Left colon (tissue), 2 donors: ENCODE measurements around the gene ACSL1. TPM values are rescaled to one million over a fixed set of nuclear protein-coding genes. Genes with fewer than 3 reads are reported as not detected.

Experiments
- ATAC-seq: fragments of 200-7000 bp; cut with Tn5 transposase; one replicate; pipeline ENCODE4 v1.9.1; 2020; ENCODE audit warnings: mild to moderate bottlenecking, moderate library complexity
- DNase-seq, 2 donors: peaks; one replicate each; pipeline ENCODE4 v3.0.0-alpha.2; 2020
- intact Hi-C, 2 donors: fragments of 100-400 bp; cut with DNase I in 1 of 2; cut with micrococcal nuclease in 1 of 2; formaldehyde crosslinking; loops; one replicate each; pipeline versions ENCODE4 v1.11.2 to v1.14.0; 2022; cut with DNase I, micrococcal nuclease
- total RNA-seq, 2 donors: library from RNA; stranded (reverse); fragmentation: NEBNext Ultra II Directional; extraction: Animal tissue kit (Norgen Biotek cat#: 25700); gene quantifications; one replicate each; pipeline ENCODE4 v1.2.1, GENCODE V29; 2021
- donor health status: DM: no; HTN: no; CAD: no.
- donor health status: DM: yes; HTN: yes; CAD: no.

Gene ACSL1
- total RNA-seq, 2 donors from 2014 or later = 39.4 to 41.2 TPM

- intact Hi-C loops = no loop called here
- DNase-seq (no peak), ATAC-seq (no peak)
Observed at GRCh38 chr4:184816962-184817361, 8.8 kb downstream of the ACSL1 start.

GRCh38 chr4:184815046-184815877 lies 10.5 kb downstream of the ACSL1 start:
- ATAC-seq (peak; percentile 97), DNase-seq (peak; percentile 83 to 91)
- intact Hi-C loops = no loop called here

DNA sequence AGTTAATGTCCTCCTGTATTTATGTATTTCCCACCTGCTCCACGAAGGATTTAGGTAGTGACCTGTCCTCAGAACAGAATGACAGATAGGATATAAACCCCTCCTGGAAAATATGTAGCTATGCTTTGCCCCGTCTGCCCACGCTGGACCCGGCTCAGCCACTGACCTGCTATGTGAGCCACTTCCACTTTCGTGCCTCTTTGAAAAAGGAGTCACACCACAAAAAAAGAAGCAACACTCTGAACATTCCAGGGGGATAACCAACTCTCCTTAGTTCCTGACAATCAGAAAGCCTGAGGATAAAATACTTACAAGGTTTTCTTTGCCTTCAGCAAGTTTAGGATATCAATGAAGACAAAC lies 11.1 kb downstream of the ACSL1 start:
- intact Hi-C loops = no loop called here
- peak; percentile 14 for ATAC-seq
- DNase-seq = no peak

- DNase-seq = no peak
- intact Hi-C loops = no loop called here
- no peak for ATAC-seq
Observed at GRCh38 chr4:184812651-184813181, 13.1 kb downstream of the ACSL1 start.

GRCh38 chr4:184812199-184812542 lies 13.6 kb downstream of the ACSL1 start:
- no peak for ATAC-seq
- intact Hi-C loops = no loop called here
- no peak for DNase-seq

DNA sequence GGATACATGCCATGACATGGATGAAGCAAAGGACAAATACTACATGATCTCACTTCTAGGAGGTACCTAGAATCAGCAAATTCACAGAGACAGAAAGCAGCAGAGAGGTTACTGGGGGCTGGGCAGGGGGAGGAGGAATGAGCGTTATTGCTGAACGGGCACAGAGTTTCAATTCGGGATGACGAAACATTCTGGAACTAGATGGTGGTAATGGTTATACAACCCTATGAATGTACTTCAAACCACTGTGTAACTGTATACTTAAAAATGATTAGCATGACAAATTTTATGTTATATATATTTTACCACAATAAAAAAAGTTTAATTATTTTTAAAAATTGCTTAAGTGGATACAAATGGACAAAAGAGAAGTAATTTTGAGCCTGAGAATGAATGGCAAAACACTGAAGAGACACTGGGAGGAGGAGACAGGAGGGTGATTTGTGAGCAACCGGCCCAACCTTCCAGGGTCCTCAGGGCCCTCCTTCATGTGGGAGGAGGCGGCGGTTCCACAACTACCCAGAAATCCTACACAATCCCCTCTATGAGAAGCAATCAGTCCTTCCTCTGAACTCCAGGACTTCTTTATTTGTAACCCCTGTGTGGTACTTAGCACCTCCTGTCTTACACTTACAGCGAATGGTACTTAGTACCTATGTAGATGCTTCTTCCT lies 14.1 kb downstream of the ACSL1 start:
- ATAC-seq (no peak), DNase-seq (no peak)
- intact Hi-C loops = no loop called here

DNA sequence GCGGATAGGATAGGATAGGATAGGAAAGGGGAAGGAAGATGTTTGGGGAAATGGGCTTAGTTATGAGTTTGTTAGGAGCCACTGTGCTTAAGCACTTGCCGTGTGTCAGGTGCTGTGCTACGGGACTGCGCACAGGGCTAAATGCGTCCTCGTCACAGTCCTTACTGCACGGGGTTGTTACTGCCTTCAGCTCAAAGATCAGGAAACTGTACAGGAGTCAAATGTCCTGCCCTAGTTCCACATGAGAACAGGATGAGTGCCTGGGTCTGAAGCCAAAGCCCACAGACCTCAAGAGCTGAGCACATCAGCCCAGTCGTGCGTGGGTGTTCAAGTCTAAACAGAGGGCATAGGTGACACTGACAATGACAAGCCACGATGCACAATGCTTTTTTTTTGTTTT lies 15.0 kb downstream of the ACSL1 start:
- no peak for DNase-seq
- intact Hi-C loops = no loop called here
- ATAC-seq = no peak

DNA sequence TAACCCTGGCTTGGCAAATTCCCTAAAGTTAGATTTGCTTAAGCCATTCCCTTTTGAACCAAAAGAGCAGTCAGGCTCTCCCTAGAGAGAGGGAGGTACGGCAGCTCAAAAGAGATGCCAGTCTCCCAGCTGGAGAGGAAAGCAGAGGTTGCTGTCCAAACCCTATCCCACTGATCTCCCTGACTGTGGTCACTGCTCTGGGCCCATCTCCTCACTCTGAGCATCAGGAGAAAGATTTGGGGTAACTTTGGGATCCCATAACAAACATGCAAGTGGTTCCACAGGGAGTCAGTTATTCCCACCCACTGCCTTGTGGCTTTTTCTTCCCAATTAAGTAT lies 17.1 kb downstream of the ACSL1 start:
- DNase-seq = no peak
- intact Hi-C loops = no loop called here
- ATAC-seq = no peak

- no peak for ATAC-seq
- intact Hi-C loops = no loop called here
- DNase-seq = no peak
Observed at GRCh38 chr4:184807797-184808712, 17.7 kb downstream of the ACSL1 start.

- intact Hi-C loops = no loop called here
- DNase-seq = no peak
- no peak for ATAC-seq
Observed at GRCh38 chr4:184807256-184807655, 18.5 kb downstream of the ACSL1 start.

- DNase-seq (no peak), ATAC-seq (no peak)
- intact Hi-C loops = no loop called here
Observed at GRCh38 chr4:184806711-184807110, 19.1 kb downstream of the ACSL1 start.

GRCh38 chr4:184806229-184806550 lies 19.6 kb downstream of the ACSL1 start:
- intact Hi-C loops = no loop called here
- no peak for DNase-seq
- ATAC-seq = peak; percentile 22

DNA sequence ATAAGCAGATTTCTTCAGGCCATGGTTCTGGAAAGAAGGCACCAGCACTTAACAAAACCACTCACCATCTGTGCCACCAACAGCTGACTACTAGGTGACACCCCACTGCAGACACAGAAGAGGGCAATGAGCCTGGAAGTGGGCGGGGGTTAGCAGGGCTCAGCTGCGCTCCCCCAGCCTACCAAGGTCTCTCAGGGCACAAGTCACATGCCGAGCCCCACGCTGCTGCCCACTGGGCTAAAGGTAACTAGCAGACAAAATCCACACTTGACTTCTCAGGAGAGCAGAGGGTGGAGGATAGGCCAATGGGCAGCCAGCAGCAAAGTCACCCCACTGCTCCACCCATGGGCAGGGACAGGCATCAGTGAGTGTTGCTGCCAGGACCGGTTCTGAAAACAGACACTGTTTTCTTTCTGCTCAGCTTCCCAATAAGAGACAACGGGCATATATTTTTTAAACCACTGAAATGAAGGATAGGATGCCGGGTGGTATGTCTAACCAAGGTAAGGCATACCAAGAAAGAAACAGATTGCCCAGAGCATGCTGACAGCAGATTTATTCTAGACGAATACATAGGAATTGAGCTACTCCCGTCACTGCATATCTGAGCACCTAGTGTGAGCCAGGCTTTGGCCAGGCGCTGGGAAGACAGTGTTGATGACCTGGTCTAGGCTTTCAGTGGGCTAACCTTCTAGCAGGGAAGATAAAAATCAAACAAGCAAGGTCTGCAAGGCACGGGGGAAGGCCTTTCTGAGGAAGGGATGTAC lies 20.1 kb downstream of the ACSL1 start:
- intact Hi-C loops = no loop called here
- DNase-seq = peak; percentile 76 to 90
- peak; percentile 95 for ATAC-seq

DNA sequence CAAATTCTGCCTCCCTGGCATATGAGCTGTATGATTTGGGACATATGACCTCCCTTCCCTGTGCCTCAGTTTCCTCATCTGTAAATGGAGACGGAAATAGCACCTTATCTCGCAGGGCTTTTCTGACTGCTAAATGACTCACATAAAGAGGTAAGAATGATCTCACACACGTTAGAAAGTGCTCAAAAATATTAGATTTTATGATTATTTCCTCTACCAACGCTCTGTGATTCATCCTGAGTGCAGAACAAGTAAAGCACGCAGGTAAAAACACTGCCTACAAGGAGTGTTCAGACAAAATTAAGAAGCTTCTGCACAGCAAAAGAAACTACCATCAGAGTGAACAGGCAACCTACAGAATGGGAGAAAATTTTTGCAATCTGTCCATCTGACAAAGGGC lies 21.1 kb downstream of the ACSL1 start:
- DNase-seq = no peak
- intact Hi-C loops = no loop called here

DNA sequence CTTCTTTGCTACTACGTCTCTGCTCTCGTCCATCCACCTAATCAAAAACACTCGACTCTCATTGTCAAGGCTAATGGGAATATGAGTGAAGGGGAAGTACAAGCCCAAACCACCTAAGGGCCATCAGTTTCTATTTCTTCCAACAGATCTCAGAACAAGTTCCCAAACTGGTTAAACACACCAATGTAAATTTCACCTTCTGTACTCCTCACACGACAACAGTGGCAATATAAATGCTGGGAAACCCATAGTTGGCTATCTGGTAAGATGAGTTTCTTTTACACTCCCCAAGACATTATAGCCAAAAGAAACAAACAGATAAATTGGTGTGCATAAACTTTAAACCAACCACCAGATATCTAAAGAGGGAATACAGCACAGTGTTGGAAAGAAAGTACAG lies 21.9 kb downstream of the ACSL1 start:
- peak; percentile 49 for ATAC-seq
- intact Hi-C loops = no loop called here
- DNase-seq = no peak

More for the DNA sequence above, 21.1 kb downstream of the ACSL1 start:
- ATAC-seq = no peak

- intact Hi-C loops = no loop called here
- no peak for ATAC-seq
- DNase-seq = no peak
Observed at GRCh38 chr4:184803133-184803532, 22.6 kb downstream of the ACSL1 start.

GRCh38 chr4:184802697-184803015 lies 23.1 kb downstream of the ACSL1 start:
- DNase-seq = no peak
- ATAC-seq = no peak
- intact Hi-C loops = no loop called here

GRCh38 chr4:184801781-184802696 lies 23.7 kb downstream of the ACSL1 start:
- intact Hi-C loops = no loop called here
- no peak for ATAC-seq
- DNase-seq = no peak
